HCT116 (cell line): ENCODE data around the gene ABCG8. TPM values are rescaled to one million over a fixed set of nuclear protein-coding genes. Genes with fewer than 3 reads are reported as not detected.

Experiments
- ATAC-seq: fragments of 200-7000 bp; cut with Tn5 transposase; 2 replicates; pipeline ENCODE4 v1.9.1; 2020; ENCODE audit warnings: mild to moderate bottlenecking, moderate library complexity
- BruUV-seq: library from RNA; stranded (reverse); fragments of 400-500 nt; replicated peaks from 2 replicates; lab custom pipeline; 2021; lab: Mats Ljungman, UMichigan
- CTCF ChIA-PET: fragments of 300-600 bp; sonication (Branson Sonifier 250); formaldehyde crosslinking; loops from one replicate; lab custom pipeline; 2021; ENCODE audit warnings: antibody characterized with exemption; lab: Charles Lee
- POLR2A ChIA-PET: fragments of 300-600, 350-600 bp; sonication (Branson Sonifier 250); formaldehyde crosslinking; loops from one replicate; lab custom pipeline; 2021; ENCODE audit warnings: antibody characterized with exemption; lab: Charles Lee
- RAD21 ChIA-PET, 2 experiments: fragments of 300-600 bp; sonication (Branson Sonifier 250); formaldehyde crosslinking; loops; one replicate each; lab custom pipeline; 2023; ENCODE audit warnings: low total read pairs in 2 of 2; ENCODE audit not compliant: uncharacterized antibody in 2 of 2, unreplicated experiment in 2 of 2, low non-redundant PET in 1 of 2; lab: Charles Lee
- DNase-seq: peaks from one replicate; pipeline ENCODE4 v3.0.0-alpha.2; 2010; ENCODE audit warnings: low read depth, low spot score
- H2AFZ ChIP-seq: fragments of 200-600 bp; shearing (Covaris generic), sonication (generic); 2 replicates; pipeline ENCODE4 v1.6.1; 2017; ENCODE audit warnings: low read depth, mixed run types, mixed read lengths, antibody characterized with exemption, low read length; ENCODE audit not compliant: poor library complexity, severe bottlenecking
- H3K27ac ChIP-seq: 2 replicates; pipeline ENCODE4 v1.5.1; 2012; ENCODE audit warnings: low read depth, low read length
- H3K27me3 ChIP-seq: fragments of 200-600 bp; sonication (generic); 2 replicates; pipeline ENCODE4 v1.6.1; 2016; ENCODE audit warnings: mixed run types, low read length, mixed read lengths; ENCODE audit not compliant: insufficient read depth
- H3K36me3 ChIP-seq, 2 experiments: fragments of 200-500 bp in 1 of 2; fragments of 200-600 bp in 1 of 2; sonication (Bioruptor generic) in 1 of 2; sonication (generic) in 1 of 2; 2 replicates each; pipeline versions ENCODE4 v1.5.1 to v1.6.1; 2014 to 2016; ENCODE audit warnings: low read length in 2 of 2, inconsistent platforms in 1 of 2, mixed read lengths in 1 of 2, mixed run types in 1 of 2; ENCODE audit not compliant: insufficient read depth in 2 of 2, control insufficient read depth in 1 of 2
- H3K4me1 ChIP-seq, 2 experiments: fragments of 200-600 bp in 1 of 2; sonication (generic) in 1 of 2; 2 replicates each; pipeline versions ENCODE4 v1.5.1 to v1.6.1; 2012 to 2017; ENCODE audit warnings: low read length in 2 of 2, inconsistent platforms in 1 of 2, mild to moderate bottlenecking in 1 of 2, mixed read lengths in 1 of 2, mixed run types in 1 of 2, moderate library complexity in 1 of 2; ENCODE audit not compliant: insufficient read depth in 2 of 2, control insufficient read depth in 1 of 2
- H3K4me2 ChIP-seq: fragments of 200-600 bp; sonication (generic); 2 replicates; pipeline ENCODE4 v1.6.1; 2017; ENCODE audit warnings: mixed run types, low read length, mixed read lengths
- H3K4me3 ChIP-seq, 2 experiments: fragments of 200-600 bp in 1 of 2; sonication (generic) in 1 of 2; replicated peaks in 1 of 2; 2 replicates each; pipeline ENCODE4 v1.5.1; 2011 to 2016; ENCODE audit warnings: low read length in 2 of 2, control low read depth in 1 of 2, low read depth in 1 of 2, mild to moderate bottlenecking in 1 of 2, mixed read lengths in 1 of 2, mixed run types in 1 of 2
- H3K79me2 ChIP-seq: fragments of 200-600 bp; sonication (generic); 2 replicates; pipeline ENCODE4 v1.6.1; 2017; ENCODE audit warnings: mild to moderate bottlenecking, mixed run types, low read length, moderate library complexity, mixed read lengths; ENCODE audit not compliant: insufficient read depth
- H3K9ac ChIP-seq: fragments of 200-600 bp; sonication (generic); 2 replicates; pipeline ENCODE4 v1.6.1; 2016; ENCODE audit warnings: low read length, mixed read lengths
- H3K9me2 ChIP-seq: fragments of 200-600 bp; sonication (generic), shearing (Covaris generic); 2 replicates; pipeline ENCODE4 v1.6.1; 2017; ENCODE audit warnings: mixed run types, mild to moderate bottlenecking, moderate library complexity; ENCODE audit not compliant: insufficient read depth
- H3K9me3 ChIP-seq, 2 experiments: fragments of 200-500 bp in 1 of 2; fragments of 200-600 bp in 1 of 2; sonication (Bioruptor generic) in 1 of 2; sonication (generic) in 1 of 2; 2 replicates each; pipeline ENCODE4 v1.6.1; 2014 to 2017; ENCODE audit warnings: low read length in 2 of 2, mixed read lengths in 2 of 2, inconsistent platforms in 1 of 2, low read depth in 1 of 2, mild to moderate bottlenecking in 1 of 2, mixed run types in 1 of 2, moderate library complexity in 1 of 2; ENCODE audit not compliant: control insufficient read depth in 1 of 2, insufficient read depth in 1 of 2
- H4K20me1 ChIP-seq: fragments of 200-600 bp; sonication (generic), shearing (Covaris generic); 2 replicates; pipeline ENCODE4 v1.6.1; 2017; ENCODE audit warnings: mixed run types, mild to moderate bottlenecking, moderate library complexity; ENCODE audit not compliant: insufficient read depth
- EGR1 ChIP-seq: IDR thresholded peaks from 2 replicates; pipeline ENCODE4 v1.6.1; 2012; ENCODE audit warnings: low read depth
- ELF1 ChIP-seq: IDR thresholded peaks from 2 replicates; pipeline ENCODE4 v1.6.1; 2012; ENCODE audit warnings: low read depth, borderline replicate concordance
- JUND ChIP-seq: IDR thresholded peaks from 2 replicates; pipeline ENCODE4 v1.6.1; 2012
- POLR2A ChIP-seq: IDR thresholded peaks from 2 replicates; pipeline ENCODE4 v1.7.0; 2011; ENCODE audit warnings: borderline replicate concordance; ENCODE audit not compliant: insufficient read depth, insufficient read length; ENCODE audit errors: extremely low read depth
- SIN3A ChIP-seq: IDR thresholded peaks from 2 replicates; pipeline ENCODE4 v1.6.1; 2012; ENCODE audit warnings: low read depth
- SP1 ChIP-seq: IDR thresholded peaks from 2 replicates; pipeline ENCODE4 v1.6.1; 2012; ENCODE audit warnings: low read depth
- SRF ChIP-seq: IDR thresholded peaks from 2 replicates; pipeline ENCODE4 v1.6.1; 2012; ENCODE audit warnings: low read depth
- TCF7L2 ChIP-seq: IDR thresholded peaks from 2 replicates; pipeline ENCODE4 v1.7.0; 2011; ENCODE audit warnings: borderline replicate concordance, inconsistent platforms; ENCODE audit not compliant: insufficient read depth, insufficient read length; ENCODE audit errors: extremely low read depth
- YY1 ChIP-seq: IDR thresholded peaks from 2 replicates; pipeline ENCODE4 v1.6.1; 2011; ENCODE audit warnings: low read length, low read depth, moderate library complexity, mild to moderate bottlenecking; ENCODE audit not compliant: insufficient replicate concordance; ENCODE audit errors: extremely low read depth
- intact Hi-C: fragments of 100-400 bp; cut with micrococcal nuclease; formaldehyde crosslinking; loops from 2 replicates; pipeline ENCODE4 v1.10.0; 2022
- total RNA-seq: library from RNA; stranded (reverse); gene quantifications from one replicate; pipeline ENCODE4 v1.2.1, GENCODE V29; 2021; ENCODE audit not compliant: unreplicated experiment
- TF ChIP-seq, protein P1 (sequence below): IDR thresholded peaks from 2 replicates; pipeline ENCODE4 v1.6.1; 2012
- TF ChIP-seq, protein P2 (sequence below): IDR thresholded peaks from 2 replicates; pipeline ENCODE4 v1.6.1; 2012

ABCG8 gene
- total RNA-seq, 1 experiment from 2014 or later: 0.05 TPM

DNA sequence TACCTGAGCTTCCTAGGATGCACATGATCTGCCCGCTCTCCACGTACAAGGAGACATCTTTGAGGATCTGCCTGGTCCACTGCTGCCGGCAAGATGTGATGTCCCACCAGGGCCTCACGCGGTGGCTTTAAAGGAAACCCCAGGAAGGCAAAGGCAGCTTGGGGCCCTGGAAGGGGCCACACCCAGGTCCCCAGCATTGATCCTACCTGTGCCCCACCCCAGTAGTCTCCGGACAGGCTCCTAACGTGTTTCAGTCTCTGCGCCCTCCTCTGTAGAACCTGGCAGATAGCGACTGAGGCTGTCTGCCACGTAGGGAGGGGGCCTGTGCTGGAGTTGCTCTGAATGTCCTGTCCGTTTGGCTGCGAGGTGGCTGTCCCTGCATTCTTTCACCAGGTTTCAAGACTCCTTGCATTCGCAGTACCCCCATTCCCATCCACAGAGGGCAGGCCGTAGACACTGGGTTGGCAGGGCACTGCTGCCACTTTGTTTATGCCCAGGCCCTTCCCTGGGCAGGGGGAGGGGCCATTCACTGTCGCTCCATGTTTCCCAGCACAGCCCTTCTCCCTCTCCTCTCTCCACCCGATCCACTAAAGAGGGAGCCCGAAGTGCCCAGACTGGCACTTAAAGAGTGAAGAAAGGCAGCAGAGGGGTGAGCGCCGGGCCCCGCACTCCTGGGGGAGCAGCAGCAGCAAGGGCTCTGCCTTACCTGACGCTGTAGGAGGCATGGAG is 776 bp upstream of the ABCG8 start:
- no peaks in the 10 kb centered on the region for H3K27me3 ChIP-seq
- BruUV-seq: no TSS peak
- H3K27ac ChIP-seq: no peak overlapping the region
- ChIA-PET RAD21 (no interaction called here), CTCF (no interaction called here), POLR2A (no interaction called here)
- H3K9me3 ChIP-seq: no peaks in the 10 kb centered on the region
- TF ChIP-seq SIN3A (no peak), JUND (no peak), SP1 (no peak), TCF7L2 (no peak), ELF1 (no peak), YY1 (no peak), POLR2A (no peak), SRF (no peak), EGR1 (no peak)
- TF ChIP-seq, protein P1, sequence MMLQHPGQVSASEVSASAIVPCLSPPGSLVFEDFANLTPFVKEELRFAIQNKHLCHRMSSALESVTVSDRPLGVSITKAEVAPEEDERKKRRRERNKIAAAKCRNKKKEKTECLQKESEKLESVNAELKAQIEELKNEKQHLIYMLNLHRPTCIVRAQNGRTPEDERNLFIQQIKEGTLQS: no peak
- TF ChIP-seq, protein P2, sequence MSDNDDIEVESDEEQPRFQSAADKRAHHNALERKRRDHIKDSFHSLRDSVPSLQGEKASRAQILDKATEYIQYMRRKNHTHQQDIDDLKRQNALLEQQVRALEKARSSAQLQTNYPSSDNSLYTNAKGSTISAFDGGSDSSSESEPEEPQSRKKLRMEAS: no peak
- H4K20me1 ChIP-seq: no peaks in the 10 kb centered on the region
- no peaks in the 10 kb centered on the region for H3K79me2 ChIP-seq
- H3K9ac ChIP-seq: no peak overlapping the region
- H3K36me3 ChIP-seq: no peaks in the 10 kb centered on the region
- H3K4me3 ChIP-seq: no peak overlapping the region
- no peaks in the 10 kb centered on the region for H3K9me2 ChIP-seq
- DNase-seq (no peak), ATAC-seq (no peak)
- no peak overlapping the region for H2AFZ ChIP-seq
- intact Hi-C loops: no loop called here
- no peak overlapping the region for H3K4me2 ChIP-seq
- no peaks in the 10 kb centered on the region for H3K4me1 ChIP-seq
